Endothelial cell of umbilical vein (primary cell): Measurements from ENCODE around the gene NPHS1. TPM values are rescaled to one million over a fixed set of nuclear protein-coding genes. Genes with fewer than 3 reads are reported as not detected.

Experiments
- BruUV-seq: library from RNA; stranded (reverse); fragments of 400-500 nt; replicated peaks from 2 replicates; lab custom pipeline; 2021; lab: Mats Ljungman, UMichigan
- CTCF ChIA-PET: fragments of 300-600, 350-600 bp; sonication (Branson Sonifier 250); formaldehyde crosslinking; loops from one replicate; lab custom pipeline; 2021; ENCODE audit warnings: antibody characterized with exemption, inconsistent platforms; lab: Charles Lee
- POLR2A ChIA-PET: fragments of 300-600, 350-600 bp; sonication (Branson Sonifier 250); formaldehyde crosslinking; loops from one replicate; lab custom pipeline; 2021; ENCODE audit warnings: antibody characterized with exemption, inconsistent platforms; lab: Charles Lee
- DNase-seq: peaks from one replicate; pipeline ENCODE4 v3.0.0-alpha.2; 2011; ENCODE audit warnings: low read depth, low spot score
- FAIRE-seq: peaks from 2 replicates; lab custom pipeline; 2011; peaks lifted over from hg19 to GRCh38; lab: Jason Lieb, UNC
- H2AFZ ChIP-seq: 2 replicates; pipeline ENCODE4 v1.6.0; 2012; ENCODE audit warnings: low read depth, low read length, control low read depth, inconsistent platforms
- H3K27ac ChIP-seq: 2 replicates; pipeline ENCODE4 v1.5.1; 2011; ENCODE audit warnings: low read depth, mild to moderate bottlenecking, control low read depth, low read length, moderate library complexity; ENCODE audit not compliant: insufficient read depth
- H3K27me3 ChIP-seq, 2 experiments: 2 replicates each; pipeline versions ENCODE4 v1.6.0 to v1.6.1; 2011; ENCODE audit warnings: low read length in 2 of 2, mixed read lengths in 1 of 2; ENCODE audit not compliant: control insufficient read depth in 2 of 2, insufficient read depth in 2 of 2
- H3K36me3 ChIP-seq, 2 experiments: 2 replicates in 1 of 2; 3 replicates in 1 of 2; pipeline ENCODE4 v1.5.1; 2011; ENCODE audit warnings: low read length in 2 of 2, mild to moderate bottlenecking in 1 of 2, moderate library complexity in 1 of 2; ENCODE audit not compliant: control insufficient read depth in 2 of 2, insufficient read depth in 2 of 2; ENCODE audit errors: extremely low read depth in 1 of 2
- H3K4me1 ChIP-seq: 3 replicates; pipeline ENCODE4 v1.5.1; 2011; ENCODE audit warnings: mild to moderate bottlenecking, low read length; ENCODE audit not compliant: control insufficient read depth, insufficient read depth; ENCODE audit errors: extremely low read depth
- H3K4me2 ChIP-seq: 2 replicates; pipeline ENCODE4 v1.6.1; 2011; ENCODE audit warnings: low read length, control low read depth, mixed read lengths; ENCODE audit not compliant: insufficient read depth
- H3K4me3 ChIP-seq, 3 experiments: fragments of 200-600 bp in 1 of 3; sonication (generic), shearing (Covaris generic) in 1 of 3; replicated peaks in 1 of 3; 2 replicates each; pipeline ENCODE4 v1.5.1; 2011 to 2016; ENCODE audit warnings: control low read depth in 3 of 3, low read length in 3 of 3, mild to moderate bottlenecking in 2 of 3, inconsistent platforms in 1 of 3, low read depth in 1 of 3, moderate library complexity in 1 of 3; ENCODE audit not compliant: insufficient read depth in 1 of 3
- H3K79me2 ChIP-seq: 2 replicates; pipeline ENCODE4 v1.6.0; 2012; ENCODE audit warnings: low read length, inconsistent platforms; ENCODE audit not compliant: control insufficient read depth, insufficient read depth
- H3K9ac ChIP-seq: replicated peaks from 2 replicates; pipeline ENCODE3; 2011; ENCODE audit warnings: low read length, control low read depth; ENCODE audit not compliant: insufficient read depth; ENCODE audit errors: extremely low read depth
- H3K9me1 ChIP-seq: replicated peaks from 3 replicates; pipeline ENCODE4 v1.6.0; 2011; ENCODE audit warnings: mild to moderate bottlenecking, low read length; ENCODE audit not compliant: control insufficient read depth, insufficient read depth; ENCODE audit errors: extremely low read depth
- H3K9me3 ChIP-seq: replicated peaks from 2 replicates; pipeline ENCODE4 v1.5.1; 2012; ENCODE audit warnings: low read length, inconsistent platforms; ENCODE audit not compliant: control insufficient read depth, insufficient read depth
- H4K20me1 ChIP-seq: replicated peaks from 2 replicates; pipeline ENCODE3; 2011; ENCODE audit warnings: mild to moderate bottlenecking, low read length; ENCODE audit not compliant: control insufficient read depth, insufficient read depth; ENCODE audit errors: extremely low read depth
- FOS ChIP-seq: IDR thresholded peaks from 2 replicates; pipeline ENCODE4 v1.6.1; 2011; ENCODE audit warnings: mild to moderate bottlenecking, low read length, moderate library complexity, borderline replicate concordance; ENCODE audit not compliant: insufficient read depth
- GATA2 ChIP-seq: IDR thresholded peaks from 2 replicates; pipeline ENCODE4 v1.7.0; 2011; ENCODE audit warnings: low read depth, mild to moderate bottlenecking, moderate library complexity, mixed read lengths, low read length; ENCODE audit not compliant: insufficient read length, insufficient read depth
- JUN ChIP-seq: IDR thresholded peaks from 2 replicates; pipeline ENCODE4 v1.6.1; 2011; ENCODE audit warnings: borderline replicate concordance, low read depth; ENCODE audit not compliant: insufficient read length, insufficient read depth
- MYC ChIP-seq: IDR thresholded peaks from one replicate; pipeline ENCODE4 v1.6.1; 2011; ENCODE audit warnings: mild to moderate bottlenecking, low read depth, low read length
- dilution Hi-C: fragments of 300-500 bp; cut with MboI; formaldehyde crosslinking; loops from one replicate; pipeline ENCODE4 v1.15.0; 2019; ENCODE audit warnings: low sequenced_read_pairs; ENCODE audit not compliant: extremely low pct_ligation_motif_present
- intact Hi-C: fragments of 100-400 bp; cut with micrococcal nuclease; formaldehyde crosslinking; loops from one replicate; pipeline ENCODE4 v1.10.0; 2022
- polyA plus RNA-seq, 4 experiments: library from polyadenylated mRNA; depleted of rRNA in 3 of 4; stranded (reverse) in 3 of 4; unstranded in 1 of 4; fragments of >200 nt; gene quantifications; 2 replicates each; pipeline versions ENCODE4 v1.2.1 to v1.2.3, GENCODE V29; 2011 to 2012; ENCODE audit warnings: missing spikeins in 1 of 4
- total RNA-seq: library from RNA; stranded (reverse); gene quantifications from 2 replicates; pipeline ENCODE4 v1.2.3, GENCODE V29; 2021
- TF ChIP-seq, protein P1 (sequence below), 2 donors: IDR thresholded peaks; 1 replicate in 1 of 2; 2 replicates in 1 of 2; pipeline ENCODE4 v1.5.1; 2011; ENCODE audit warnings: low read length in 2 of 2, mild to moderate bottlenecking in 2 of 2, moderate library complexity in 2 of 2, control low read depth in 1 of 2, inconsistent platforms in 1 of 2, low read depth in 1 of 2; ENCODE audit not compliant: insufficient read depth in 1 of 2; ENCODE audit errors: extremely low read depth in 1 of 2
- TF ChIP-seq, protein P2 (sequence below): IDR thresholded peaks from 2 replicates; pipeline ENCODE4 v1.6.1; 2011; ENCODE audit not compliant: insufficient read depth, insufficient read length

NPHS1 gene
- total and polyA plus RNA-seq, 2 donors (not counting 3 experiments of a cell fraction or from before 2014, with no cell fraction given), result not detected

GRCh38 chr19:35856546-35857149 lies 4.3 kb upstream of the NPHS1 start, which contains the start of gene KIRREL2:
TSS of gene KIRREL2 (plus strand) at chr19:35856911. CDS start at chr19:35857120, 209 bp downstream.
- H3K27ac ChIP-seq, result no peak within 1 kb of the TSS
- peak within 1 kb of the TSS in 1 of 3 experiments; percentile 22 for H3K4me3 ChIP-seq
- TF ChIP-seq FOS (no peak), MYC (no peak), GATA2 (no peak)
- H3K9me1 ChIP-seq, result no peaks in the 10 kb centered on the region
- peak within 1 kb of the TSS; percentile 31 for H2AFZ ChIP-seq
- H3K79me2 ChIP-seq, result no peaks in the 10 kb centered on the region
- no peaks in the 10 kb centered on the region for H3K9me3 ChIP-seq
- CTCF ChIA-PET, result interaction anchor here (1.0 kb wide), 1 partner anchor 75 kb away, joined by 3 read pairs; no protein-coding TSS in a partner anchor
- H3K36me3 ChIP-seq, result no peaks in the 10 kb centered on the region
- POLR2A ChIA-PET, result no interaction called here
- DNase-seq (no peak), FAIRE-seq (peak; percentile 33)
- H3K27me3 ChIP-seq, result peaks cover 31 to 50% of the 10 kb centered on the region in 2 experiments
- no peaks in the 10 kb centered on the region for H4K20me1 ChIP-seq
- intact Hi-C loops, result no loop called here
- no TSS peak for BruUV-seq
- dilution Hi-C loops, result no loop called here
- peak within 1 kb of the TSS; percentile 30 for H3K4me2 ChIP-seq
- H3K4me1 ChIP-seq, result no peaks in the 10 kb centered on the region
- no peak within 1 kb of the TSS for H3K9ac ChIP-seq

DNA sequence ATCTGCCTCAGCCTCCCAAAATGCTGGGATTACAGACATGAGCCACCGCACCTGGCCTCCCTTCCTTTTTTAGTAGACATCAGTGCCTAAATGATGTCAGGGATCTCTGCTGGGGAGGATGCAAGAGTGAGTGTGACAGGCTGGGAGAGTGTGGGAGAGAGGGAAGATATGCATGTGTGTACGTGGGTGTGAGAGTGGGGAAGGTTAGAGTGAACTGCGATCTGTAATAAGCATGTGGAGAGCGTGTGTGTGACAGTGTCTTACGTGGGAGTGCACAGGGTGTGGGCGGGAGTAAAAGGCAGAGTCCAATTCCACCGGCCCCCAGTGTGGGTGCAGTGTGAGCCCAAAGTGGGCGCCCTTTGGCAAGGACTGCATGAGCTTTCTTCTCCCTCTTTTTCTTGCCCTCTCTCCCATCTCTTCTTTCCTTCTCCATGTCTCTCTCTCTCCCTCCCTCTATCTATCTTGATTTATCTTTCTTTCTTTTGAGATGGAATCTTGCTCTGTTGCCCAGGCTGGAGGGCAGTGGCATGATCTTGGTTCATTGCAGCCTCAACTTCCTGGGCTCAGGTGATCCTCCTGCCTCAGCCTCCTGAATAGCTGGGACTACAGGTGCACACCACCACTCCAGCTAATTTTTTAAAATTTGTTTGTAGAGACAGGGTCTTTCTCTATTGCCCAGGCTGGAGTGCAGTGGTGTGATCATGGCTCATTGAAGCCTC lies 893 bp upstream of the NPHS1 start:
- dilution Hi-C loops, result no loop called here
- no peak for FAIRE-seq

More for the DNA sequence above, 893 bp upstream of the NPHS1 start:
- Histone ChIP-seq H3K4me3 (no peak overlapping the region), H4K20me1 (no peaks in the 10 kb centered on the region), H3K4me2 (no peak overlapping the region), H3K9ac (no peak overlapping the region), H3K9me3 (no peaks in the 10 kb centered on the region), H3K36me3 (no peaks in the 10 kb centered on the region), H3K27me3 (peaks cover 10 to 28% of the 10 kb centered on the region in 2 experiments), H3K9me1 (no peaks in the 10 kb centered on the region), H3K4me1 (no peaks in the 10 kb centered on the region), H3K79me2 (no peaks in the 10 kb centered on the region), H3K27ac (no peak overlapping the region), H2AFZ (no peak overlapping the region)
- no TSS peak for BruUV-seq
- DNase-seq, result no peak
- ChIA-PET CTCF (no interaction called here), POLR2A (no interaction called here)
- intact Hi-C loops, result no loop called here
- TF ChIP-seq JUN (no peak), GATA2 (no peak), FOS (no peak), MYC (no peak)
- TF ChIP-seq, protein P1, sequence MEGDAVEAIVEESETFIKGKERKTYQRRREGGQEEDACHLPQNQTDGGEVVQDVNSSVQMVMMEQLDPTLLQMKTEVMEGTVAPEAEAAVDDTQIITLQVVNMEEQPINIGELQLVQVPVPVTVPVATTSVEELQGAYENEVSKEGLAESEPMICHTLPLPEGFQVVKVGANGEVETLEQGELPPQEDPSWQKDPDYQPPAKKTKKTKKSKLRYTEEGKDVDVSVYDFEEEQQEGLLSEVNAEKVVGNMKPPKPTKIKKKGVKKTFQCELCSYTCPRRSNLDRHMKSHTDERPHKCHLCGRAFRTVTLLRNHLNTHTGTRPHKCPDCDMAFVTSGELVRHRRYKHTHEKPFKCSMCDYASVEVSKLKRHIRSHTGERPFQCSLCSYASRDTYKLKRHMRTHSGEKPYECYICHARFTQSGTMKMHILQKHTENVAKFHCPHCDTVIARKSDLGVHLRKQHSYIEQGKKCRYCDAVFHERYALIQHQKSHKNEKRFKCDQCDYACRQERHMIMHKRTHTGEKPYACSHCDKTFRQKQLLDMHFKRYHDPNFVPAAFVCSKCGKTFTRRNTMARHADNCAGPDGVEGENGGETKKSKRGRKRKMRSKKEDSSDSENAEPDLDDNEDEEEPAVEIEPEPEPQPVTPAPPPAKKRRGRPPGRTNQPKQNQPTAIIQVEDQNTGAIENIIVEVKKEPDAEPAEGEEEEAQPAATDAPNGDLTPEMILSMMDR (IDR thresholded peaks at IDR 0.05; ENCODE audit: extremely low read depth in 1 of 2, insufficient read depth in 1 of 2, low read depth in 1 of 2, low read length in 2 of 2), result no peak
- TF ChIP-seq, protein P2, sequence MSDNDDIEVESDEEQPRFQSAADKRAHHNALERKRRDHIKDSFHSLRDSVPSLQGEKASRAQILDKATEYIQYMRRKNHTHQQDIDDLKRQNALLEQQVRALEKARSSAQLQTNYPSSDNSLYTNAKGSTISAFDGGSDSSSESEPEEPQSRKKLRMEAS, result no peak
